Stimulated activated CD8-positive, alpha-beta memory T cell treated with anti-CD3 and anti-CD28 coated beads, Interleukin-7, amount 100 ng/mL, for 1 hour (primary cell): ENCODE results near the gene KCNC4.

Source experiments
- DNase-seq, 2 donors: peaks; one replicate each; pipeline ENCODE4 v3.0.0-alpha.2; 2020; ENCODE audit warnings: low read depth in 2 of 2

Gene KCNC4

GRCh38 chr1:110188035-110188618 lies 22.0 kb upstream of the KCNC4 start:
- DNase-seq = no peak

- no peak for DNase-seq
Observed at GRCh38 chr1:110189181-110189580, 20.9 kb upstream of the KCNC4 start.

- DNase-seq = no peak
Observed at GRCh38 chr1:110190282-110190929, 19.7 kb upstream of the KCNC4 start.

- DNase-seq = no peak
Observed at GRCh38 chr1:110192541-110192940, 17.6 kb upstream of the KCNC4 start.

- DNase-seq = no peak
Observed at GRCh38 chr1:110195196-110195595, 14.9 kb upstream of the KCNC4 start.

- DNase-seq = peak in 1 of 2 donors; percentile 14
Observed at GRCh38 chr1:110196917-110197765, 13.0 kb upstream of the KCNC4 start.

GRCh38 chr1:110197905-110198629 lies 12.0 kb upstream of the KCNC4 start:
- DNase-seq = no peak

GRCh38 chr1:110198746-110199145 lies 11.4 kb upstream of the KCNC4 start:
- DNase-seq = no peak

- no peak for DNase-seq
Observed at GRCh38 chr1:110200190-110200589, 9.9 kb upstream of the KCNC4 start.

GRCh38 chr1:110200666-110201065 lies 9.4 kb upstream of the KCNC4 start:
- DNase-seq = no peak

- DNase-seq = no peak
Observed at GRCh38 chr1:110201157-110201825, 8.8 kb upstream of the KCNC4 start.

- DNase-seq = peak in 1 of 2 donors; percentile 46
Observed at GRCh38 chr1:110203021-110203661, 7.0 kb upstream of the KCNC4 start.

- no peak for DNase-seq
Observed at GRCh38 chr1:110205156-110205555, 5.0 kb upstream of the KCNC4 start.

GRCh38 chr1:110205591-110206155 lies 4.4 kb upstream of the KCNC4 start:
- no peak for DNase-seq

- DNase-seq = no peak
Observed at GRCh38 chr1:110206261-110206920, 3.7 kb upstream of the KCNC4 start.

- DNase-seq = peak; percentile 49 to 70
Observed at GRCh38 chr1:110207831-110208230, 2.3 kb upstream of the KCNC4 start.

- DNase-seq = no peak
Observed at GRCh38 chr1:110208916-110209645, 1.0 kb upstream of the KCNC4 start.

- peak in 1 of 2 donors; percentile 12 for DNase-seq
Observed at GRCh38 chr1:110210604-110211495, 736 bp downstream of the KCNC4 start.
